Endometrial microvascular endothelial cells (primary cell): ENCODE results near the gene UBASH3B. TPM values are rescaled to one million over a fixed set of nuclear protein-coding genes. Genes with fewer than 3 reads are reported as not detected.
"Not testable (repeated sequence)": the region's sequence is repeated elsewhere in the genome, so short reads cannot be mapped to it uniquely, and the experiment has no call there.

Experiments used
- in situ Hi-C: cut with HindIII; loops from 2 replicates; pipeline ENCODE4 v1.10.0; 2017; ENCODE audit warnings: low sequenced_read_pairs, low pct_unique_long_range_greater_than_20kb; ENCODE audit errors: inconsistent ontology term
- total RNA-seq: library from RNA; depleted of rRNA; stranded (reverse); fragments of >200 nt; gene quantifications from one replicate; pipeline ENCODE4 v1.2.3, GENCODE V29; 2015; ENCODE audit errors: inconsistent ontology term

Gene UBASH3B, protein sequence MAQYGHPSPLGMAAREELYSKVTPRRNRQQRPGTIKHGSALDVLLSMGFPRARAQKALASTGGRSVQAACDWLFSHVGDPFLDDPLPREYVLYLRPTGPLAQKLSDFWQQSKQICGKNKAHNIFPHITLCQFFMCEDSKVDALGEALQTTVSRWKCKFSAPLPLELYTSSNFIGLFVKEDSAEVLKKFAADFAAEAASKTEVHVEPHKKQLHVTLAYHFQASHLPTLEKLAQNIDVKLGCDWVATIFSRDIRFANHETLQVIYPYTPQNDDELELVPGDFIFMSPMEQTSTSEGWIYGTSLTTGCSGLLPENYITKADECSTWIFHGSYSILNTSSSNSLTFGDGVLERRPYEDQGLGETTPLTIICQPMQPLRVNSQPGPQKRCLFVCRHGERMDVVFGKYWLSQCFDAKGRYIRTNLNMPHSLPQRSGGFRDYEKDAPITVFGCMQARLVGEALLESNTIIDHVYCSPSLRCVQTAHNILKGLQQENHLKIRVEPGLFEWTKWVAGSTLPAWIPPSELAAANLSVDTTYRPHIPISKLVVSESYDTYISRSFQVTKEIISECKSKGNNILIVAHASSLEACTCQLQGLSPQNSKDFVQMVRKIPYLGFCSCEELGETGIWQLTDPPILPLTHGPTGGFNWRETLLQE
- 16.7 TPM for total RNA-seq

GRCh38 chr11:122655527-122656072 lies at the start of gene UBASH3B:
Gene UBASH3B (plus strand): TSS chr11:122655722. CDS start chr11:122656050, 328 bp downstream.
- in situ Hi-C loops: no loop called here

DNA sequence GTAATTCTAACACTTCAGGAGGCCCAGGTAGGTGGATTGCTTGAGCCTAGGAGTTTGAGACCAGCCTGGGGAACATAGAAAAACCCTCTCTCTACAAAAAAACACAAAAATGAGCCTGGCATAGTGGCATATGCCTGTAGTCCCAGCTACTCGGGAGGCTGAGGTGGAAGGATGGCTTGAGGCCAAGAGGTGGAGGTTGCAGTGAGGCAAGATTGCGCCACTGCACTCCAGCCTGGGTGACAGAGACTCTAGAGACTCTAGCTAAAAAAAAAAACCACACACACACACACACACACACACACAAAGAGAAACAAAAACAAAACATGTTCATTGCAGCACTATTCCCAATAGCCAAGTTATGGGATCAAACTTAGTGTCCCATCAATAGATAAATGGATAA lies 48.4 kb upstream of the UBASH3B start:
- in situ Hi-C loops: not testable (repeated sequence)

- in situ Hi-C loops: no loop called here
Measured at GRCh38 chr11:122612123-122612824, 43.2 kb upstream of the UBASH3B start.

- in situ Hi-C loops: no loop called here
Measured at GRCh38 chr11:122616718-122617117, 38.8 kb upstream of the UBASH3B start.

DNA sequence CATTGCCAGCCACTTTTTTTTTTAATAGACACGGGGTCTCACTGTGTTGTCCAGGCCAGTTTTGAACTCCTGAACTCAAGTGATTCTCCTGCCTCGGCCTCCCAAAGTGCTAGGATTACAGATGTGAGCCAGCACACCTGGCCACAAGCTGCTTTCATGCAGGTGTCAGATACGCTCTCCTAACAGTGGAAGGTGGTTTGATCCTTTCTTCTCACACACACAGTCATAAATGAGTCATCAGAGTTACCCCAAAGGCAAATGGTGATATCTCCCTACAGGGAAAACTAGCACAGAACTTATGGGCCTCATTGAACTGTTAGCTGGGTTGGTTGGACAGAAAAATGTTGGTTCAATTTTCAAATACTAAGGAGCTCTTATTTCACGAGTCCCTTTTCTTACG lies 38.2 kb upstream of the UBASH3B start:
- in situ Hi-C loops: no loop called here

DNA sequence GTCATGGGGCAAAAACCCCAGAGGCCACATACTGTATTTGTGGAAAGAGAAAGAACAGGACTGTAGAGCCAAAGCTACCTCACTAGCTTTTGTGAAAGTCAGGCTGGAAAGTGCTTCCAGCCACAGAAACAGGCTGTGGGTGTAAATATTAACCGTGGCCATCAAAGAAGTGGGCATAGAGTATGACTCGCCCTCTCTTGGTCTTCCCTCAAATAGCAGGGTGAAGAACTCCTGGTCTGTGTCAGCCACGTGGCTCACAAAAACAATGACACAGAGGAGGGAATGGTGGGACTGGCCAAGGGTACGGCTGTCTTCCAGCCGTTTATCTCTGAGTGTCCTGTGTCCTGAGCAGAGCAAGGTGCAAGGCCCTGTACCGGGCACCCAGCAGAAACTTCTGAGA lies 37.6 kb upstream of the UBASH3B start:
- in situ Hi-C loops: no loop called here

GRCh38 chr11:122618927-122619326 lies 36.6 kb upstream of the UBASH3B start:
- in situ Hi-C loops: no loop called here

GRCh38 chr11:122619757-122620156 lies 35.8 kb upstream of the UBASH3B start:
- in situ Hi-C loops: no loop called here

DNA sequence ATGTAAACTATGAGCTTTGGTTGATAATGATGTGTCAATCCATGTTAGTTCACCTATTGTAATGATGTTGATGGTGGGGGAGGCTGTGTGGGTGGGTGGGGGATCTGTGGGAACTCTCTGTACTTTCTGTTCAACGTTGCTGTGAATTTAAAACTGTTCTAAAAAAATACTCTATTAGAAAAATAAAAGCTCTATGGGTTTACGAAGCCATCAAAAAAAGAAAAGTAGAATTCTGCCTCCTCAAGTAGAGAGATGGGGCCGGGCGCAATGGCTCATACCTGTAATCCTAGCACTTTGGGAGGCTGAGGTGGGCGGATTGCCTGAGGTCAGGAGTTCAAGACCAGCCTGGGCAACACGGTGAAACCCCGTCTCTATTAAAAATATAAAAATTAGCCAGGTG lies 30.0 kb upstream of the UBASH3B start:
- in situ Hi-C loops: not testable (repeated sequence)

- in situ Hi-C loops: no loop called here
Measured at GRCh38 chr11:122625976-122626665, 29.4 kb upstream of the UBASH3B start.

GRCh38 chr11:122627745-122628144 lies 27.8 kb upstream of the UBASH3B start:
- in situ Hi-C loops: no loop called here

- in situ Hi-C loops: no loop called here
Measured at GRCh38 chr11:122628810-122629555, 26.5 kb upstream of the UBASH3B start.

GRCh38 chr11:122632181-122632824 lies 23.2 kb upstream of the UBASH3B start:
- in situ Hi-C loops: no loop called here

DNA sequence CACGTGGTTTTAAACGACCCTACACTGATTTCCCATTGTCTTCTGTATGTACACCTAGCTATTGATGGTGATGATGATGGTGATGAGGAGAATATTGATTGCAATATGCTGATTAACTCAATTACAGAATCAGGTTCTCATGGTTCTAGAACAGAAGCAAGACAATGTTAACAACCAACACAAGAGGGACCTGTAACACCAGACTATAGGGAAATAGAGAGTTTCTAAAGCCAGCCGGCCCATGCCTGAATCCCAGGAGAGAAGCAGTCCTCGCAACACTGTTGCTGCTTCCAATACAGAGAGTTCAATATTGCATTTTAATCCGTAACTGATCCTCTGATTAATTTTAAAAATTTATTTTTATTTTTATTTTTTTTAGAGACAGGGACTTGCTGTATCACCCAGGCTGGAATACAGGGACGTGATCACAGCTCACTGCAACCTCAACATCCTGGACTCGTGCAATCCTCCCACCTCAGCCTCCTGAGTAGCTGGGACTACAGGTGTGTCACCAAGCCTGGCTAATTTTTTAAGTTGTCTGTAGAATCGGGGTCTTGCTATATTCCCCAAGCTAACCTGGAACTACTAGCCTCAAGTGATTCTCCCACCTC lies 22.2 kb upstream of the UBASH3B start:
- in situ Hi-C loops: no loop called here

GRCh38 chr11:122634501-122634900 lies 21.0 kb upstream of the UBASH3B start:
- in situ Hi-C loops: no loop called here

- in situ Hi-C loops: no loop called here
Measured at GRCh38 chr11:122637541-122637940, 18.0 kb upstream of the UBASH3B start.

- in situ Hi-C loops: no loop called here
Measured at GRCh38 chr11:122642472-122642922, 13.0 kb upstream of the UBASH3B start.
